AG04450 (cell line): ENCODE results near the gene ZNF446. TPM values are rescaled to one million over a fixed set of nuclear protein-coding genes. Genes with fewer than 3 reads are reported as not detected.
"Not testable (repeated sequence)": the region's sequence is repeated elsewhere in the genome, so short reads cannot be mapped to it uniquely, and the experiment has no call there.

Experiments used
- CTCF ChIA-PET: fragments of 300-600, 350-600 bp; formaldehyde crosslinking; extraction: SDS; loops from one replicate; lab custom pipeline; 2022; ENCODE audit warnings: antibody characterized with exemption, inconsistent platforms; lab: Charles Lee
- POLR2A ChIA-PET: fragments of 350-600 bp; formaldehyde crosslinking; extraction: SDS; loops from one replicate; lab custom pipeline; 2021; ENCODE audit warnings: antibody characterized with exemption, inconsistent platforms; lab: Yijun Ruan, JAX
- DNase-seq: peaks from one replicate; pipeline ENCODE4 v3.0.0-alpha.2; 2011; ENCODE audit warnings: low read depth, low spot score
- H3K27ac ChIP-seq: one replicate; pipeline ENCODE4 v1.5.1; 2012; ENCODE audit warnings: low read depth, low read length, control low read depth
- H3K27me3 ChIP-seq: one replicate; pipeline ENCODE4 v1.6.0; 2012; ENCODE audit warnings: low read length; ENCODE audit not compliant: control insufficient read depth, insufficient read depth
- H3K4me3 ChIP-seq: 2 replicates; pipeline ENCODE4 v1.5.1; 2011; ENCODE audit warnings: mild to moderate bottlenecking, low read depth, low read length, control low read depth
- H3K9me3 ChIP-seq: 2 replicates; pipeline ENCODE4 v1.5.1; 2012; ENCODE audit warnings: low read length; ENCODE audit not compliant: control insufficient read depth, insufficient read depth
- CTCF ChIP-seq: IDR thresholded peaks from 2 replicates; pipeline ENCODE4 v1.5.1; 2011; ENCODE audit warnings: low read depth, low read length, control low read depth, inconsistent platforms
- polyA plus RNA-seq: library from polyadenylated mRNA; depleted of rRNA; stranded (reverse); fragments of >200 nt; gene quantifications from 2 replicates; pipeline ENCODE4 v1.2.3, GENCODE V29; 2011

ZNF446 gene
- polyA plus RNA-seq, 1 experiment = 3.7 TPM

DNA sequence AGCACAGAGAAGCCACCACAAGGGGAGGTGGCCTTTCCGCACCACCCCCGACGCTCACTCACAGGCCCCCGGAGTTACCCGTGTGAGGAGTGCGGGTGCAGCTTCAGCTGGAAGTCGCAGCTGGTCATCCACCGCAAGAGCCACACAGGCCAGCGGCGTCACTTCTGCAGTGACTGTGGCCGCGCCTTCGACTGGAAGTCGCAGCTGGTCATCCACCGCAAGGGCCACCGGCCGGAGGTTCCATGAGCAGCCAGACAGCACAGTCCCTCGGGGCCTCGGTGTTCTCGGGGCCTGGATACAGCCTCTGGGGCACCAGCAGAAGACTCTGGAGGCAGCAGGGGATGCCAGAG is 4.3 kb downstream of the ZNF446 start:
- ChIA-PET CTCF (no interaction called here), POLR2A (no interaction called here)
- DNase-seq = no peak
- no peak for TF ChIP-seq CTCF
- no peaks in the 10 kb centered on the region for H3K9me3 ChIP-seq
- no peak overlapping the region for H3K27ac ChIP-seq
- no peaks in the 10 kb centered on the region for H3K27me3 ChIP-seq
- no peak overlapping the region for H3K4me3 ChIP-seq

GRCh38 chr19:58480831-58481230 is 4.7 kb downstream of the ZNF446 start:
- CTCF ChIA-PET = no interaction called here
- H3K27me3 ChIP-seq = no peaks in the 10 kb centered on the region
- no peak overlapping the region for H3K4me3 ChIP-seq
- no peak for TF ChIP-seq CTCF
- no peaks in the 10 kb centered on the region for H3K9me3 ChIP-seq
- H3K27ac ChIP-seq = no peak overlapping the region
- POLR2A ChIA-PET = no interaction called here
- no peak for DNase-seq

DNA sequence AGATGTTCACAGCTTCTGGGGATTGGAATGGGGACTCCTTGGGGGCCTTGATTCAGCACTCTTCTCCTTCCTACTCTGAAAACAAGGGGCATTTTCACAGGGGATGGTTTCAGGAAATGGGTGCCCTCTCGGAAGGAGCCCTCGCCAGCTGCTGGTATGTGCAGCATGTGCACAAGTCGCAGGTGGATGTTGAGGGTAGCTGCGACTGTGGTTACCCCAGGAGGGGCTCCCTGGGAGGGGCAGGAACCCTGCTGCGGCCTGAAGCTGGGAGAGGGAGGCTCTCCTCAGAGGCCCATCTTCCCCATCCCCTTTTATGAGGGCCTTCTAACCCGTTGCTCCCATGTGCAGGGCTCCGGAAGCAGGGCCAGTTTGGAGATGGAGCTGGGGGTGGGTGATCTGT is 6.2 kb downstream of the ZNF446 start:
- no peak for TF ChIP-seq CTCF
- Histone ChIP-seq H3K9me3 (no peaks in the 10 kb centered on the region), H3K27me3 (no peaks in the 10 kb centered on the region), H3K4me3 (no peak overlapping the region), H3K27ac (no peak overlapping the region)
- no peak for DNase-seq
- ChIA-PET CTCF (no interaction called here), POLR2A (no interaction called here)

- Histone ChIP-seq H3K27ac (no peak overlapping the region), H3K4me3 (no peak overlapping the region), H3K27me3 (no peaks in the 10 kb centered on the region), H3K9me3 (no peaks in the 10 kb centered on the region)
- TF ChIP-seq CTCF = no peak
- no peak for DNase-seq
- ChIA-PET CTCF (interaction anchor here (0.7 kb wide), 1 partner anchor 174 kb away, joined by 3 read pairs; no protein-coding TSS in a partner anchor), POLR2A (no interaction called here)
Measured at GRCh38 chr19:58483776-58484175, 7.6 kb downstream of the ZNF446 start.

DNA sequence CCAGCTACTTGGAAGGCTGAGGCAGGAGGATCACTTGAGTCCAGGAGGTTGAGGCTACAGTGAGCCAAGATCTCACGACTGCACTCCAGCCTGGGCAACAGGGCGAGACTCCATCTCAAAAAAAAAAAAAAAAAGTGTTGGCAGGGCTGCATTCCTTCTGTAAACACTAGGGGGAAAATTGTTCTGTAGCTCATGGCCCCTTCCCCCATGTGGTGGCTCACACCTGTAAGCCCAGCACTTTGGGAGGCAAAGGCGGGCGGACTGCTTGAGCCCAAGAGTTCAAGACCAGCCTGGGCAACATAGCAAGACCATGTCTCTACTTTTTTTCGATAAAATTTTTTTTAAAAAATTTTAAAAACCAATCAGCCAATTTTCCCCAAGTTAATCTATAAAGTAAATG is 8.2 kb downstream of the ZNF446 start:
- POLR2A ChIA-PET = interaction anchor here (0.6 kb wide), 1 partner anchor 36 kb away, joined by 3 read pairs; no protein-coding TSS in a partner anchor
- not testable (repeated sequence) for H3K27me3 ChIP-seq, H3K27ac ChIP-seq, H3K9me3 ChIP-seq, H3K4me3 ChIP-seq, DNase-seq
- CTCF ChIA-PET = interaction anchor here (0.7 kb wide), 1 partner anchor 175 kb away, joined by 3 read pairs; no protein-coding TSS in a partner anchor

DNA sequence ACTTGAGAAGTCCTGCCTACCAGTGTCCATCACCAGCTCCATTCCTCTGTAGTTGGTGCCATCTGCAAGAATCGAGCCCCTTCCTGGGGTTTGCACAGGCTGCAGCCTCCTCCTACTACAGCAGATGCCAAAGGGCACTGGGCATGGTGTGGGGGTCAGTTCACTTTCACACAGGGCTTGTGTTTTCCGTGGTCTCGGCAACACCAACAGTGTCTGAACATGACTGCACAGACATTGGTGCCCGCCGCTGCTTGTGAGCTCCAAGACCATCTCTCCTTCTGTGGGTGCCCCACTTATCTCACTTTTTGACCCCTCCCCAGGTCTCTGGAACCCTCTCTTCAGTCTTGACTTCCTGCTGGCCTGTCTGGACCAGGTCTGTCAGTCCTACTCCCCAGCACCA is 15.2 kb downstream of the ZNF446 start:
- Histone ChIP-seq H3K27ac (no peak overlapping the region), H3K27me3 (no peaks in the 10 kb centered on the region), H3K9me3 (no peaks in the 10 kb centered on the region), H3K4me3 (no peak overlapping the region)
- TF ChIP-seq CTCF = no peak
- ChIA-PET CTCF (interaction anchor here (1.0 kb wide), 1 partner anchor 29 kb away, joined by 3 read pairs; the partner anchor contains the start of gene ZBTB45), POLR2A (no interaction called here)
- no peak for DNase-seq
